ENCODE results near the gene UNC5A.

The UNC5A gene

GRCh38 chr5:176781054-176781375 lies 29.3 kb upstream of the UNC5A start:
- POLR2A ChIA-PET: no interaction called here

DNA sequence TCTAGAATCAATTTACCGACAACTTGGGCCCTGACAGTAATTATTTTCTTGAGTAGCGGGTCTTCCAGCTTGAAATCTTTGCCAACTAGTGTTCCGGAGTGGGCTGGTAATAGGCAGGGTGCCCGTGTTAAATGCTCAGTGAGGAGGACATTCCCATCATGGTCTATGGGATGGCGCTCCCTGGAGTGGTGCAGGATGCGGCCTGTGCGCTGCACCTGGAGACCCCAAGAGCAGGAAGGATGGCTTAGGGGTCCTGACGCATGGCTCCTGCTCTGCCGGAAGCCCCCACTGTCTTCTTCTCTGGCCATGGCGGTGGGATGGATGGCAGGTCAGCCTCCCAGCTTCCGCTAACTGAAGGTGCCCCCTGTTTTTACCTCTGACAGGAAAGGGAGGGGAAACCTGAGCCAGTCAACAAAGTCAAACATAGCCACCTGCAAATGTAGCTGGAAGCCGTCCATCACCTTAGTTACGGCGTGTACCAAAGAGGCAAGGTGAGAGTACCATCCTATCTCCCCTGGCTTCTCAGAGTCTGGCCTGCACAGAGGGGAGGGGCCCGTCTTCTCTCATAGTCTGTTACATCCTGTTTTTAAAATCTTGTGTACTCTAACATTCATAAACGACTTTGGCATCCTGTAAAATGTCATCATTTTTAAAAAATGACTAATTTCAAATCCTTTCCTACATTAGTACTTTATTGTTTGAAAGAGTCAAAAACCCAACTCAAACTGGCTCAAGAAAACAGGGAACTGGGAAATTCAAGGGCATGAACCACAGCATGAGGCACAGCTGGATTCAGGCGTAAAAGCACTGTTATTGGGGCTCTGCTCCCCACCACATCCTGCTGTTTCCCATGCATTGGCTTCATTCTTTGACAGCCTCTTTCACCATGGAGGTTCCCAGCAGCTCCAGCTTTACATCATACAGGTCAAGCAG lies 28.5 kb upstream of the UNC5A start:
- H3K4me3 ChIP-seq (ENCODE audit: low read depth, low read length): no peak overlapping the region
- DNase-seq (ENCODE audit: low read depth, low spot score): no peak
- CTCF ChIA-PET: interaction anchor here (0.8 kb wide), 1 partner anchor 121 kb away, joined by 4 read pairs; no protein-coding TSS in a partner anchor
- TF ChIP-seq, protein P1, sequence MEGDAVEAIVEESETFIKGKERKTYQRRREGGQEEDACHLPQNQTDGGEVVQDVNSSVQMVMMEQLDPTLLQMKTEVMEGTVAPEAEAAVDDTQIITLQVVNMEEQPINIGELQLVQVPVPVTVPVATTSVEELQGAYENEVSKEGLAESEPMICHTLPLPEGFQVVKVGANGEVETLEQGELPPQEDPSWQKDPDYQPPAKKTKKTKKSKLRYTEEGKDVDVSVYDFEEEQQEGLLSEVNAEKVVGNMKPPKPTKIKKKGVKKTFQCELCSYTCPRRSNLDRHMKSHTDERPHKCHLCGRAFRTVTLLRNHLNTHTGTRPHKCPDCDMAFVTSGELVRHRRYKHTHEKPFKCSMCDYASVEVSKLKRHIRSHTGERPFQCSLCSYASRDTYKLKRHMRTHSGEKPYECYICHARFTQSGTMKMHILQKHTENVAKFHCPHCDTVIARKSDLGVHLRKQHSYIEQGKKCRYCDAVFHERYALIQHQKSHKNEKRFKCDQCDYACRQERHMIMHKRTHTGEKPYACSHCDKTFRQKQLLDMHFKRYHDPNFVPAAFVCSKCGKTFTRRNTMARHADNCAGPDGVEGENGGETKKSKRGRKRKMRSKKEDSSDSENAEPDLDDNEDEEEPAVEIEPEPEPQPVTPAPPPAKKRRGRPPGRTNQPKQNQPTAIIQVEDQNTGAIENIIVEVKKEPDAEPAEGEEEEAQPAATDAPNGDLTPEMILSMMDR (IDR thresholded peaks at IDR 0.05; ENCODE audit: insufficient read depth, low read length, missing control alignments): no peak
- POLR2A ChIA-PET: no interaction called here

More at GRCh38 chr5:176781054-176781375, 29.3 kb upstream of the UNC5A start:
- TF ChIP-seq, protein P1 (IDR thresholded peaks at IDR 0.05; ENCODE audit: insufficient read depth, low read length, missing control alignments): no peak
- DNase-seq (ENCODE audit: low read depth, low spot score): no peak
- CTCF ChIA-PET: interaction anchor here (0.8 kb wide), 1 partner anchor 121 kb away, joined by 4 read pairs; no protein-coding TSS in a partner anchor
- no peak overlapping the region for H3K4me3 ChIP-seq (ENCODE audit: low read depth, low read length)

DNA sequence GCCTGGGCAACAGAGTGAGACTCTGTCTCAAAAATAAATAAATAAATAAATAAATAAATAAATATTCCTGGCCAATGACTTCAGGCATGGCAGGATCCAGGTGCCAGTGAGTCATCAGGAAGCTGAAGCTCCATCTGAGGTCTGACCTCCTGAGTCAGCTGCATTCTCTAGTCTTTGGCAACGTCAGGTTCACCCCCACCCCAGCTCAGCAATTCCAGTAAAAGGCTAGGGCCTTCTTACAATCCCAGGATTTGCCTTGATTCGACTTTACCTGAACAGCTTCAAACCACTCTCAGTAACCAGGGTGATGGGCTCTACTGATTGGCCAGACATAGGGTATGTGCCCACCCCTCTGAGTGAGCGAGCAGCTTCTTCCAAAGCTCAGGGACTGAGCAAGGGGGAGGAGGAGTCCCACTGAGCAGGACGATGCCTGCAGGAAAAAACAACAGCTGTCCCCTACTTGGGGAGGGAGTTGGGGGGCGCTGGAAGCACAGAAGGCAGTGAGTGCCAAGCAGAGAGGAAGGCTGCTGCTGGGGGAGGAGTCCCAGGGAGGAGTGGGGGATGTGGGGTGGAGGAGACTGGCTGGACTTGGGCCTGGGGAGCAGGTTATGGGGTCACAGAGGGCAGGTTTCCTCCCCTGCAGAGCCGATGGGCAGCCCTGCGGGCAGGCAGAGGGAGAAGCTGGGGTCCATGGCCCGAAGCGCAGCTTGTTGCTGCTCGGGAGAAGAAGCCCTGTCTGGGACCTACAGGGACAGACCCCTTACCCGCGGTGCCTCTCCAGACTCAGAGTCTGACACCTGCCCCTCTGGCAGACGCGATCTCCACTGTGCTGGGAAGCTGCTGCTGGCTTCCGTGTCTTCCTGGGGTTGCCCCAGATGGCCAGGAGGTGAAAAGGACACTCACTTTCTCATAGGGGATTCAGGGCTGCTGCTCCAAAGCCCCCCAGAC lies 25.9 kb upstream of the UNC5A start:
- POLR2A ChIA-PET: no interaction called here
- no peak overlapping the region for H3K4me3 ChIP-seq (ENCODE audit: low read depth, low read length)
- TF ChIP-seq, protein P1 (IDR thresholded peaks at IDR 0.05; ENCODE audit: insufficient read depth, low read length, missing control alignments): no peak
- peak; percentile 36 for DNase-seq (ENCODE audit: low read depth, low spot score)
- CTCF ChIA-PET: interaction anchor here (1.0 to 2.3 kb wide), 3 partner anchors 29 to 125 kb away, joined by 3 to 5 read pairs (median 3); no protein-coding TSS in a partner anchor

DNA sequence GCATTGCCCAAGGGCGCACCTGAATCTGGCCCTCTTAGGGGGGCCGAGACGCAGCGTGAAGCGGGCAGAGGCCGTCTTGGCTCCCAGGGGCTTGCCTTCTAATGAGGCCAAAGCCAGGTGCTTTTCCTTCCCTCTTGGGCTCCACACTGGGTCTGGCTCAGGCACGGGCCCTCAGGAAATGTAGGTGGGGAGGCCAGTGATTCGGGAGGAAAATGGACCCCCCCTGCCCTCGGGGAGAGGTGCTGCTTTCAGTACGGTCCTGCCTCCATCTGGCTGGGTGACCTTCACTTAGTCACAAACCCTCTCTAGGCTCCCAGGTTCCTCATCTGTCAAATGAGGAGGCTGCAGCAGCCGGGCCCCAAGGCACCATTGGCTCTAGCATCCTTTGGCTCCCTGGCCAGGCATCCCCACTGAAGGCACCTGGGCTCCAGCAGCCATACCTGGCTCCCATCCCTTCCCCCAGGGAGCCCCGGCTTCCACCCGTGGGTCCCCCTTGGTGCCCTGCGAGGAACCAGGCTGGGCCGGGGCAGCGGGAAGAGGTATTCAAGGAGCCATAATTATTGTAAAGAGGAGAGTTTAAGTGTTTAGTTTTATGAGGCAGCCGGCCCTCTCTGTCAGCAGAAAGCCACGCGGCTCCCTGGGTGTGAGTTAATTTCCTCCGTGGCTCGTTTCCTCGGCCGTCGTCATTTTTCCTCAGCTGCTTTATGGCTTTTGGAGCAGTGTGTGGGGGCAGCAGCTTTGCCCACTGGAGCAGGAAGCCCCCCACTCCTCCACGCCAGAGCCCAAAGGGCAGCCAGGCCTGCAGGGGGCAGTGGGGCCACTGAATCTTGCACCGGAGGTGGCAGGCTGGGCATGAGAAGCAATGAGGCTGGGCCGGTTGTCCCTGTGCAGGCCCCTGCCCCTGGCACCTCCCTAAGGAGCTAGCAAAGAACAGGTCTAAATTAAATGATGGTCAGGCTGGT lies 24.9 kb upstream of the UNC5A start:
- TF ChIP-seq, protein P1 (IDR thresholded peaks at IDR 0.05; ENCODE audit: insufficient read depth, low read length, missing control alignments): peak; percentile 5
- DNase-seq (ENCODE audit: low read depth, low spot score): no peak
- POLR2A ChIA-PET: no interaction called here
- H3K4me3 ChIP-seq (ENCODE audit: low read depth, low read length): no peak overlapping the region
- CTCF ChIA-PET: no interaction called here

- POLR2A ChIA-PET: no interaction called here
- CTCF ChIA-PET: interaction anchor here (1.3 kb wide), 1 partner anchor 10 kb away, joined by 4 read pairs; no protein-coding TSS in a partner anchor
- no peak overlapping the region for H3K4me3 ChIP-seq (ENCODE audit: low read depth, low read length)
Observed at GRCh38 chr5:176787676-176788075, 22.7 kb upstream of the UNC5A start.

More at GRCh38 chr5:176787676-176788075, 22.7 kb upstream of the UNC5A start:
- DNase-seq (ENCODE audit: low read depth, low spot score): no peak
- TF ChIP-seq, protein P1 (IDR thresholded peaks at IDR 0.05; ENCODE audit: insufficient read depth, low read length, missing control alignments): no peak
